Stimulated activated naive B cell treated with anti-CD40 and anti-IgM and Interleukin-4, amounts not matched to agents 10 μg/mL and 1 μg/mL and 100 μg/mL, for 72 hours (primary cell): ENCODE data around the gene TFEB.

ENCODE experiments used
- ATAC-seq, 2 donors: fragments of 150-1000 bp; cut with Tn5 transposase; replicated peaks; 2 replicates each; pipeline ENCODE4 v1.10.0; 2021; ENCODE audit warnings: moderate library complexity in 1 of 2
- DNase-seq: peaks from one replicate; pipeline ENCODE4 v3.0.0; 2021
- H3K27ac Mint-ChIP-seq: one replicate; pipeline ENCODE4 v1.8.0; 2022; ENCODE audit warnings: mild to moderate bottlenecking, mixed read lengths
- H3K27me3 Mint-ChIP-seq, 2 donors: one replicate each; pipeline ENCODE4 v1.8.0; 2022; ENCODE audit warnings: mixed read lengths in 2 of 2
- H3K36me3 Mint-ChIP-seq, 2 donors: one replicate each; pipeline ENCODE4 v1.8.0; 2022; ENCODE audit warnings: mixed read lengths in 2 of 2, mild to moderate bottlenecking in 1 of 2
- H3K4me1 Mint-ChIP-seq, 2 donors: one replicate each; pipeline ENCODE4 v1.8.0; 2022; ENCODE audit warnings: mixed read lengths in 2 of 2, mild to moderate bottlenecking in 1 of 2
- H3K4me3 Mint-ChIP-seq, 2 donors: one replicate each; pipeline ENCODE4 v1.8.0; 2022; ENCODE audit warnings: mild to moderate bottlenecking in 2 of 2, mixed read lengths in 2 of 2, moderate library complexity in 1 of 2
- H3K9me3 Mint-ChIP-seq, 2 donors: one replicate each; pipeline ENCODE4 v1.8.0; 2022; ENCODE audit warnings: mixed read lengths in 2 of 2, mild to moderate bottlenecking in 1 of 2

The TFEB gene

GRCh38 chr6:41694815-41695526 is 40.4 kb downstream of the TFEB start:
- Mint-ChIP-seq H3K4me3 (peak overlapping the region in 1 of 2 donors; percentile 36), H3K27ac (peak overlapping the region; percentile 93), H3K27me3 (no peaks in the 10 kb centered on the region), H3K36me3 (peaks cover 46 to 50% of the 10 kb centered on the region in 2 donors), H3K9me3 (no peaks in the 10 kb centered on the region), H3K4me1 (peaks cover 43 to 86% of the 10 kb centered on the region in 2 donors)
- DNase-seq (no peak), ATAC-seq (peak; percentile 19 to 25)

- H3K9me3 Mint-ChIP-seq = no peaks in the 10 kb centered on the region
- H3K27ac Mint-ChIP-seq = peak overlapping the region; percentile 93
- peaks cover 39 to 84% of the 10 kb centered on the region in 2 donors for H3K4me1 Mint-ChIP-seq
- no peaks in the 10 kb centered on the region for H3K27me3 Mint-ChIP-seq
- H3K36me3 Mint-ChIP-seq = peaks cover 49 to 50% of the 10 kb centered on the region in 2 donors
- ATAC-seq = no peak
- no peak overlapping the region for H3K4me3 Mint-ChIP-seq
- no peak for DNase-seq
These were observed 41.8 kb downstream of the TFEB start for GRCh38 chr6:41693281-41694240.

- DNase-seq = no peak
- Mint-ChIP-seq H3K4me1 (peaks cover 36 to 77% of the 10 kb centered on the region in 2 donors), H3K27me3 (no peaks in the 10 kb centered on the region), H3K9me3 (no peaks in the 10 kb centered on the region), H3K36me3 (peaks cover 51% of the 10 kb centered on the region in 2 donors), H3K4me3 (no peak overlapping the region), H3K27ac (peak overlapping the region; percentile 75)
- ATAC-seq = no peak
These were observed 42.7 kb downstream of the TFEB start for GRCh38 chr6:41692730-41693129.

GRCh38 chr6:41692080-41692675 is 43.2 kb downstream of the TFEB start:
- peaks cover 50 to 53% of the 10 kb centered on the region in 2 donors for H3K36me3 Mint-ChIP-seq
- DNase-seq = no peak
- no peaks in the 10 kb centered on the region for H3K9me3 Mint-ChIP-seq
- H3K27me3 Mint-ChIP-seq = no peaks in the 10 kb centered on the region
- peak overlapping the region; percentile 75 for H3K27ac Mint-ChIP-seq
- H3K4me1 Mint-ChIP-seq = peaks cover 38 to 73% of the 10 kb centered on the region in 2 donors
- H3K4me3 Mint-ChIP-seq = no peak overlapping the region
- no peak for ATAC-seq

GRCh38 chr6:41691426-41692079 is 43.9 kb downstream of the TFEB start:
- DNase-seq (no peak), ATAC-seq (no peak)
- no peak overlapping the region for H3K4me3 Mint-ChIP-seq
- H3K36me3 Mint-ChIP-seq = peaks cover 53 to 56% of the 10 kb centered on the region in 2 donors
- H3K27ac Mint-ChIP-seq = peak overlapping the region; percentile 75
- no peaks in the 10 kb centered on the region for H3K27me3 Mint-ChIP-seq
- no peaks in the 10 kb centered on the region for H3K9me3 Mint-ChIP-seq
- peaks cover 36 to 69% of the 10 kb centered on the region in 2 donors for H3K4me1 Mint-ChIP-seq

GRCh38 chr6:41690541-41691330 is 44.7 kb downstream of the TFEB start:
- DNase-seq (no peak), ATAC-seq (no peak)
- H3K36me3 Mint-ChIP-seq = peaks cover 54 to 56% of the 10 kb centered on the region in 2 donors
- peak overlapping the region; percentile 84 for H3K27ac Mint-ChIP-seq
- H3K4me1 Mint-ChIP-seq = peaks cover 36 to 61% of the 10 kb centered on the region in 2 donors
- H3K27me3 Mint-ChIP-seq = no peaks in the 10 kb centered on the region
- H3K9me3 Mint-ChIP-seq = no peaks in the 10 kb centered on the region
- H3K4me3 Mint-ChIP-seq = no peak overlapping the region

- Mint-ChIP-seq H3K27ac (peak overlapping the region; percentile 92), H3K27me3 (no peaks in the 10 kb centered on the region), H3K4me3 (no peak overlapping the region), H3K36me3 (peaks cover 45 to 49% of the 10 kb centered on the region in 2 donors), H3K9me3 (no peaks in the 10 kb centered on the region), H3K4me1 (peaks cover 29 to 53% of the 10 kb centered on the region in 2 donors)
- ATAC-seq = no peak
- DNase-seq = no peak
These were observed 46.0 kb downstream of the TFEB start for GRCh38 chr6:41689171-41690008.

- H3K4me3 Mint-ChIP-seq = no peak overlapping the region
- H3K27me3 Mint-ChIP-seq = no peaks in the 10 kb centered on the region
- H3K4me1 Mint-ChIP-seq = peaks cover 28 to 53% of the 10 kb centered on the region in 2 donors
- no peaks in the 10 kb centered on the region for H3K9me3 Mint-ChIP-seq
- ATAC-seq (no peak), DNase-seq (no peak)
- peaks cover 45 to 53% of the 10 kb centered on the region in 2 donors for H3K36me3 Mint-ChIP-seq
- H3K27ac Mint-ChIP-seq = peak overlapping the region; percentile 92
These were observed 47.0 kb downstream of the TFEB start for GRCh38 chr6:41688256-41688965.

GRCh38 chr6:41687501-41688175 is 47.8 kb downstream of the TFEB start:
- H3K27ac Mint-ChIP-seq = peak overlapping the region; percentile 81
- peaks cover 36 to 55% of the 10 kb centered on the region in 2 donors for H3K4me1 Mint-ChIP-seq
- peaks cover 45 to 55% of the 10 kb centered on the region in 2 donors for H3K36me3 Mint-ChIP-seq
- ATAC-seq (no peak), DNase-seq (no peak)
- no peak overlapping the region for H3K4me3 Mint-ChIP-seq
- H3K9me3 Mint-ChIP-seq = no peaks in the 10 kb centered on the region
- H3K27me3 Mint-ChIP-seq = no peaks in the 10 kb centered on the region

GRCh38 chr6:41685641-41686380 is 49.6 kb downstream of the TFEB start:
- ATAC-seq (no peak), DNase-seq (no peak)
- Mint-ChIP-seq H3K4me1 (peaks cover 35 to 50% of the 10 kb centered on the region in 2 donors), H3K36me3 (peaks cover 32 to 47% of the 10 kb centered on the region in 2 donors), H3K27me3 (no peaks in the 10 kb centered on the region), H3K4me3 (no peak overlapping the region), H3K27ac (peak overlapping the region; percentile 81), H3K9me3 (no peaks in the 10 kb centered on the region)
